WERI-Rb-1 (cell line): ENCODE data around the gene MACROD2.

Source experiments
- DNase-seq: peaks from one replicate; pipeline ENCODE4 v3.0.0-alpha.2; 2020
- H3K27ac ChIP-seq: fragments of 250-450 bp; sonication (Bioruptor Pico); 2 replicates; pipeline ENCODE4 v1.5.1; 2020; ENCODE audit warnings: mild to moderate bottlenecking, moderate library complexity
- H3K27me3 ChIP-seq: fragments of 250-450 bp; sonication (Bioruptor Pico); 2 replicates; pipeline ENCODE4 v1.5.1; 2021; ENCODE audit warnings: mild to moderate bottlenecking, low read depth, moderate library complexity; ENCODE audit not compliant: insufficient read depth, severe bottlenecking
- H3K36me3 ChIP-seq: fragments of 250-450 bp; sonication (Bioruptor Pico); 2 replicates; pipeline ENCODE4 v1.5.1; 2020; ENCODE audit warnings: mild to moderate bottlenecking, moderate library complexity
- H3K4me3 ChIP-seq: 2 replicates; pipeline ENCODE4 v1.5.1; 2011; ENCODE audit warnings: low read depth, mild to moderate bottlenecking, control low read depth, low read length
- H3K9me3 ChIP-seq: fragments of 250-450 bp; sonication (Bioruptor Pico); 2 replicates; pipeline ENCODE4 v1.5.1; 2021; ENCODE audit warnings: mild to moderate bottlenecking, moderate library complexity; ENCODE audit not compliant: severe bottlenecking
- TF ChIP-seq, protein P1 (sequence below): IDR thresholded peaks from 2 replicates; pipeline ENCODE4 v1.5.1; 2011; ENCODE audit warnings: low read depth, mild to moderate bottlenecking, control low read depth, inconsistent platforms, low read length

Gene MACROD2

GRCh38 chr20:14701326-14701725, 706.0 kb downstream of the MACROD2 start:
- no peaks in the 10 kb centered on the region for H3K9me3 ChIP-seq
- no peaks in the 10 kb centered on the region for H3K27me3 ChIP-seq
- H3K36me3 ChIP-seq = no peaks in the 10 kb centered on the region
- DNase-seq = no peak
- TF ChIP-seq, protein P1, sequence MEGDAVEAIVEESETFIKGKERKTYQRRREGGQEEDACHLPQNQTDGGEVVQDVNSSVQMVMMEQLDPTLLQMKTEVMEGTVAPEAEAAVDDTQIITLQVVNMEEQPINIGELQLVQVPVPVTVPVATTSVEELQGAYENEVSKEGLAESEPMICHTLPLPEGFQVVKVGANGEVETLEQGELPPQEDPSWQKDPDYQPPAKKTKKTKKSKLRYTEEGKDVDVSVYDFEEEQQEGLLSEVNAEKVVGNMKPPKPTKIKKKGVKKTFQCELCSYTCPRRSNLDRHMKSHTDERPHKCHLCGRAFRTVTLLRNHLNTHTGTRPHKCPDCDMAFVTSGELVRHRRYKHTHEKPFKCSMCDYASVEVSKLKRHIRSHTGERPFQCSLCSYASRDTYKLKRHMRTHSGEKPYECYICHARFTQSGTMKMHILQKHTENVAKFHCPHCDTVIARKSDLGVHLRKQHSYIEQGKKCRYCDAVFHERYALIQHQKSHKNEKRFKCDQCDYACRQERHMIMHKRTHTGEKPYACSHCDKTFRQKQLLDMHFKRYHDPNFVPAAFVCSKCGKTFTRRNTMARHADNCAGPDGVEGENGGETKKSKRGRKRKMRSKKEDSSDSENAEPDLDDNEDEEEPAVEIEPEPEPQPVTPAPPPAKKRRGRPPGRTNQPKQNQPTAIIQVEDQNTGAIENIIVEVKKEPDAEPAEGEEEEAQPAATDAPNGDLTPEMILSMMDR = no peak
- no peak overlapping the region for H3K27ac ChIP-seq
- H3K4me3 ChIP-seq = no peak overlapping the region

- Histone ChIP-seq H3K27me3 (no peaks in the 10 kb centered on the region), H3K27ac (no peak overlapping the region), H3K4me3 (no peak overlapping the region), H3K36me3 (no peaks in the 10 kb centered on the region), H3K9me3 (no peaks in the 10 kb centered on the region)
- TF ChIP-seq, protein P1 = no peak
- DNase-seq = no peak
These were observed 711.2 kb downstream of the MACROD2 start for GRCh38 chr20:14706555-14706954.

GRCh38 chr20:14707026-14707680, 711.8 kb downstream of the MACROD2 start:
- Histone ChIP-seq H3K4me3 (no peak overlapping the region), H3K27ac (no peak overlapping the region), H3K36me3 (no peaks in the 10 kb centered on the region), H3K9me3 (no peaks in the 10 kb centered on the region), H3K27me3 (no peaks in the 10 kb centered on the region)
- TF ChIP-seq, protein P1 = no peak
- DNase-seq = no peak

- Histone ChIP-seq H3K27me3 (no peaks in the 10 kb centered on the region), H3K27ac (no peak overlapping the region), H3K4me3 (no peak overlapping the region), H3K36me3 (no peaks in the 10 kb centered on the region), H3K9me3 (no peaks in the 10 kb centered on the region)
- TF ChIP-seq, protein P1 = no peak
- no peak for DNase-seq
These were observed 712.7 kb downstream of the MACROD2 start for GRCh38 chr20:14707865-14708596.

DNA sequence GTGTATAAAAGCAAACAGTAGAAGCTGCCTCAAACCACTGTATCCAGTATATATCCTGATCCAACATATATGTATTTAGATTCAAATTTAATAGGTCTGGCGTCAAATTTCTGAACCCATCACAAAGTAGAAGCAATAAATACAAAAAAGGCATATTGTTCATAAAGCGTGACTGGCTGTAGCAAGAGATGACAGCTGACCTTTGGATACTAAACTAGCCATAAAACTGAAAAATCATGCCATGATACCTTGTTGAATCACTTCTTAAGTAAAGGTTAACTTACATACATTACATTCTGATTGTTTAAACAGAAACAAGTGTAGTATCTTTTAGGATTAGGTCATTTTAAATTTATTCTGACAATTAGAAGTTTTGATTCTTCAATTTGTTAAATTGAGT, 714.1 kb downstream of the MACROD2 start:
- Histone ChIP-seq H3K4me3 (no peak overlapping the region), H3K9me3 (no peaks in the 10 kb centered on the region), H3K36me3 (no peaks in the 10 kb centered on the region), H3K27me3 (no peaks in the 10 kb centered on the region), H3K27ac (no peak overlapping the region)
- DNase-seq = no peak
- TF ChIP-seq, protein P1 = no peak
